Lower leg skin (tissue), 4 donors: ENCODE data around the gene ANKRD9. TPM values are rescaled to one million over a fixed set of nuclear protein-coding genes. Genes with fewer than 3 reads are reported as not detected.

ENCODE experiments used
- DNase-seq, 2 donors: peaks; one replicate each; pipeline ENCODE4 v3.0.0-alpha.2; 2019; ENCODE audit warnings: low spot score in 2 of 2
- H3K4me3 ChIP-seq: fragments of 200-600 bp; sonication (generic); 2 replicates; pipeline ENCODE4 v1.5.1; 2017; ENCODE audit warnings: mild to moderate bottlenecking, low read depth; ENCODE audit not compliant: poor library complexity, severe bottlenecking
- POLR2A ChIP-seq, 2 donors: fragments of 450-650 bp; IDR thresholded peaks; one replicate each; pipeline ENCODE4 v1.6.1; 2016 to 2017; ENCODE audit warnings: antibody characterized with exemption in 2 of 2, mild to moderate bottlenecking in 1 of 2, moderate library complexity in 1 of 2
- WGBS, 2 donors: methylation state at CpG; one replicate each; pipeline ENCODE4 v1.1.5; 2018; 5-methylcytosine and 5-hydroxymethylcytosine counted together
- intact Hi-C: fragments of 100-400 bp; cut with DNase I; formaldehyde crosslinking; loops from one replicate; pipeline ENCODE4 v1.15.0; 2023; ENCODE audit warnings: low total_unique reads
- microRNA-seq, 2 donors: library from miRNA; unstranded; fragments of <30 nt; microRNA quantifications; one replicate each; pipeline ENCODE4, GENCODE V29; 2016; ENCODE audit warnings: borderline replicate concordance in 2 of 2, borderline number of aligned reads in 1 of 2
- total RNA-seq, 4 donors: library from RNA; depleted of rRNA; stranded (reverse); fragments of >200 nt; gene quantifications; one replicate each; pipeline ENCODE4 v1.1.0, GENCODE V29; 2016
- TF ChIP-seq, protein P1 (sequence below), 3 donors: fragments of 450-650 bp; IDR thresholded peaks; one replicate each; pipeline ENCODE4 v1.5.1; 2016; ENCODE audit warnings: antibody characterized with exemption in 3 of 3, mild to moderate bottlenecking in 3 of 3, moderate library complexity in 2 of 3

The ANKRD9 gene
- total RNA-seq, 4 donors from 2014 or later: 64.6 to 135 (median 69.4) TPM

- no peak for TF ChIP-seq POLR2A (IDR thresholded peaks at IDR 0.05)
- TF ChIP-seq, protein P1, sequence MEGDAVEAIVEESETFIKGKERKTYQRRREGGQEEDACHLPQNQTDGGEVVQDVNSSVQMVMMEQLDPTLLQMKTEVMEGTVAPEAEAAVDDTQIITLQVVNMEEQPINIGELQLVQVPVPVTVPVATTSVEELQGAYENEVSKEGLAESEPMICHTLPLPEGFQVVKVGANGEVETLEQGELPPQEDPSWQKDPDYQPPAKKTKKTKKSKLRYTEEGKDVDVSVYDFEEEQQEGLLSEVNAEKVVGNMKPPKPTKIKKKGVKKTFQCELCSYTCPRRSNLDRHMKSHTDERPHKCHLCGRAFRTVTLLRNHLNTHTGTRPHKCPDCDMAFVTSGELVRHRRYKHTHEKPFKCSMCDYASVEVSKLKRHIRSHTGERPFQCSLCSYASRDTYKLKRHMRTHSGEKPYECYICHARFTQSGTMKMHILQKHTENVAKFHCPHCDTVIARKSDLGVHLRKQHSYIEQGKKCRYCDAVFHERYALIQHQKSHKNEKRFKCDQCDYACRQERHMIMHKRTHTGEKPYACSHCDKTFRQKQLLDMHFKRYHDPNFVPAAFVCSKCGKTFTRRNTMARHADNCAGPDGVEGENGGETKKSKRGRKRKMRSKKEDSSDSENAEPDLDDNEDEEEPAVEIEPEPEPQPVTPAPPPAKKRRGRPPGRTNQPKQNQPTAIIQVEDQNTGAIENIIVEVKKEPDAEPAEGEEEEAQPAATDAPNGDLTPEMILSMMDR (IDR thresholded peaks at IDR 0.05): no peak
- intact Hi-C loops: no loop called here
- 77 to 100% methylated on average over 2 to 5 of the region's 5 CpGs for WGBS, 2 donors
- no peak overlapping the region for H3K4me3 ChIP-seq
- DNase-seq: no peak
Observed at GRCh38 chr14:102454711-102455110, 54.9 kb downstream of the ANKRD9 start.

GRCh38 chr14:102452302-102452701 is 57.3 kb downstream of the ANKRD9 start:
- H3K4me3 ChIP-seq: no peak overlapping the region
- whole genome bisulfite sequencing, 2 donors: 92 to 98% methylated on average over 14 to 23 of the region's 24 CpGs
- no peak for DNase-seq
- intact Hi-C loops: no loop called here
- TF ChIP-seq, protein P1 (IDR thresholded peaks at IDR 0.05): no peak
- no peak for TF ChIP-seq POLR2A (IDR thresholded peaks at IDR 0.05)

Small RNA genes lying within 50 kb of the gene (microRNA-seq; reads per million reads assigned to microRNA genes)
- gene MIR4309: 0 reads per million in 2 donors

Other genes with a start within 250 kb of the ANKRD9 start
- gene MOK, start 204.6 kb downstream of the ANKRD9 start, total RNA-seq: 10 to 100 TPM in 2 of 4 donors, 1 to 10 TPM in 2; 2.1 to 12.2 (median 7.8) TPM
- 10 to 100 TPM; 10.7 to 15.2 (median 13.6) TPM for gene ZNF839, start 190.0 kb downstream of the ANKRD9 start, total RNA-seq
- 10 to 100 TPM; 16.9 to 34.2 (median 27.3) TPM for gene CINP, start 146.9 kb downstream of the ANKRD9 start, total RNA-seq
- gene TECPR2, start 146.8 kb downstream of the ANKRD9 start, total RNA-seq: 10 to 100 TPM; 10.8 to 37.8 (median 17.8) TPM
- gene RCOR1, start 82.9 kb upstream of the ANKRD9 start, total RNA-seq: 10 to 100 TPM; 20.1 to 25.3 (median 22.9) TPM